GM21423 (cell line): Measurements from ENCODE around the gene CSPG5.

Source experiments
- ATAC-seq: cut with Tn5 transposase; IDR thresholded peaks from one replicate; pipeline ENCODE4 v1.9.1; 2021; ENCODE audit warnings: mild to moderate bottlenecking, moderate library complexity; ENCODE audit not compliant: unreplicated experiment

Gene CSPG5

GRCh38 chr3:47541583-47542108 is 37.0 kb downstream of the CSPG5 start:
- ATAC-seq: no peak

GRCh38 chr3:47540281-47540680 is 38.4 kb downstream of the CSPG5 start:
- no peak for ATAC-seq

- no peak for ATAC-seq
Observed at GRCh38 chr3:47536967-47537366, 41.7 kb downstream of the CSPG5 start.

GRCh38 chr3:47536221-47536891 is 42.3 kb downstream of the CSPG5 start:
- ATAC-seq: no peak

GRCh38 chr3:47533996-47534454 is 44.6 kb downstream of the CSPG5 start:
- ATAC-seq: no peak

GRCh38 chr3:47533481-47533880 is 45.2 kb downstream of the CSPG5 start:
- no peak for ATAC-seq

GRCh38 chr3:47527952-47528725 is 50.5 kb downstream of the CSPG5 start:
- no peak for ATAC-seq

- no peak for ATAC-seq
Observed at GRCh38 chr3:47525617-47526016, 53.0 kb downstream of the CSPG5 start.

GRCh38 chr3:47523310-47524073 is 55.2 kb downstream of the CSPG5 start:
- ATAC-seq: no peak

- ATAC-seq: peak; percentile 83
Observed at GRCh38 chr3:47522082-47522987, 56.3 kb downstream of the CSPG5 start.

- no peak for ATAC-seq
Observed at GRCh38 chr3:47520756-47521155, 57.9 kb downstream of the CSPG5 start.

- ATAC-seq: no peak
Observed at GRCh38 chr3:47517937-47518336, 60.7 kb downstream of the CSPG5 start.

GRCh38 chr3:47515864-47516319 is 62.8 kb downstream of the CSPG5 start:
- ATAC-seq: no peak

GRCh38 chr3:47515100-47515499 is 63.6 kb downstream of the CSPG5 start:
- ATAC-seq: no peak

- peak; percentile 93 for ATAC-seq
Observed at GRCh38 chr3:47513125-47513929, 65.3 kb downstream of the CSPG5 start, which contains the start of gene ELP6. ELP6 (minus strand) TSS chr3:47513712; CDS start chr3:47513590, 122 bp downstream.

- ATAC-seq: no peak
Observed at GRCh38 chr3:47512416-47513124, 66.1 kb downstream of the CSPG5 start.
